HG02759 (cell line): ENCODE data around the gene STAMBP.
"Not testable (repeated sequence)": the region's sequence is repeated elsewhere in the genome, so short reads cannot be mapped to it uniquely, and the experiment has no call there.

Source experiments
- ATAC-seq: cut with Tn5 transposase; IDR thresholded peaks from one replicate; pipeline ENCODE4 v1.9.1; 2021; ENCODE audit warnings: mild to moderate bottlenecking, moderate library complexity; ENCODE audit not compliant: unreplicated experiment

The STAMBP gene

GRCh38 chr2:73903949-73904613 lies 75.3 kb downstream of the STAMBP start:
- ATAC-seq: not testable (repeated sequence)

GRCh38 chr2:73904952-73905351 lies 76.2 kb downstream of the STAMBP start:
- ATAC-seq: no peak

- ATAC-seq: no peak
These were observed 78.2 kb downstream of the STAMBP start for GRCh38 chr2:73906847-73907505.

- peak; percentile 64 for ATAC-seq
These were observed 79.2 kb downstream of the STAMBP start for GRCh38 chr2:73907840-73908452.

- ATAC-seq: no peak
These were observed 80.2 kb downstream of the STAMBP start for GRCh38 chr2:73908689-73909652.

- ATAC-seq: no peak
These were observed 82.2 kb downstream of the STAMBP start for GRCh38 chr2:73910873-73911547.

GRCh38 chr2:73911548-73912208 lies 82.9 kb downstream of the STAMBP start:
- no peak for ATAC-seq

- ATAC-seq: no peak
These were observed 84.8 kb downstream of the STAMBP start for GRCh38 chr2:73913414-73914054.

- no peak for ATAC-seq
These were observed 85.9 kb downstream of the STAMBP start for GRCh38 chr2:73914667-73915066.

- no peak for ATAC-seq
These were observed 86.8 kb downstream of the STAMBP start for GRCh38 chr2:73915437-73915993.

GRCh38 chr2:73916666-73917065 lies 87.9 kb downstream of the STAMBP start:
- ATAC-seq: no peak

GRCh38 chr2:73917296-73917695 lies 88.5 kb downstream of the STAMBP start:
- ATAC-seq: no peak

- ATAC-seq: no peak
These were observed 89.0 kb downstream of the STAMBP start for GRCh38 chr2:73917696-73918207.

GRCh38 chr2:73918856-73919255 lies 90.1 kb downstream of the STAMBP start:
- no peak for ATAC-seq

- no peak for ATAC-seq
These were observed 91.0 kb downstream of the STAMBP start for GRCh38 chr2:73919596-73920228.

GRCh38 chr2:73920577-73921545 lies 92.1 kb downstream of the STAMBP start:
- no peak for ATAC-seq

GRCh38 chr2:73921581-73921980 lies 92.8 kb downstream of the STAMBP start:
- no peak for ATAC-seq
